HCT116 (cell line): ENCODE data around the gene ATP13A3. TPM values are rescaled to one million over a fixed set of nuclear protein-coding genes. Genes with fewer than 3 reads are reported as not detected.

Experiments used
- ATAC-seq: fragments of 200-7000 bp; cut with Tn5 transposase; 2 replicates; pipeline ENCODE4 v1.9.1; 2020; ENCODE audit warnings: mild to moderate bottlenecking, moderate library complexity
- BruUV-seq: library from RNA; stranded (reverse); fragments of 400-500 nt; replicated peaks from 2 replicates; lab custom pipeline; 2021; lab: Mats Ljungman, UMichigan
- CTCF ChIA-PET: fragments of 300-600 bp; sonication (Branson Sonifier 250); formaldehyde crosslinking; loops from one replicate; lab custom pipeline; 2021; ENCODE audit warnings: antibody characterized with exemption; lab: Charles Lee
- POLR2A ChIA-PET: fragments of 300-600, 350-600 bp; sonication (Branson Sonifier 250); formaldehyde crosslinking; loops from one replicate; lab custom pipeline; 2021; ENCODE audit warnings: antibody characterized with exemption; lab: Charles Lee
- RAD21 ChIA-PET, 2 experiments: fragments of 300-600 bp; sonication (Branson Sonifier 250); formaldehyde crosslinking; loops; one replicate each; lab custom pipeline; 2023; ENCODE audit warnings: low total read pairs in 2 of 2; ENCODE audit not compliant: uncharacterized antibody in 2 of 2, unreplicated experiment in 2 of 2, low non-redundant PET in 1 of 2; lab: Charles Lee
- DNase-seq: peaks from one replicate; pipeline ENCODE4 v3.0.0-alpha.2; 2010; ENCODE audit warnings: low read depth, low spot score
- H2AFZ ChIP-seq: fragments of 200-600 bp; shearing (Covaris generic), sonication (generic); 2 replicates; pipeline ENCODE4 v1.6.1; 2017; ENCODE audit warnings: low read depth, mixed run types, mixed read lengths, antibody characterized with exemption, low read length; ENCODE audit not compliant: poor library complexity, severe bottlenecking
- H3K27ac ChIP-seq: 2 replicates; pipeline ENCODE4 v1.5.1; 2012; ENCODE audit warnings: low read depth, low read length
- H3K27me3 ChIP-seq: fragments of 200-600 bp; sonication (generic); 2 replicates; pipeline ENCODE4 v1.6.1; 2016; ENCODE audit warnings: mixed run types, low read length, mixed read lengths; ENCODE audit not compliant: insufficient read depth
- H3K36me3 ChIP-seq, 2 experiments: fragments of 200-500 bp in 1 of 2; fragments of 200-600 bp in 1 of 2; sonication (Bioruptor generic) in 1 of 2; sonication (generic) in 1 of 2; 2 replicates each; pipeline versions ENCODE4 v1.5.1 to v1.6.1; 2014 to 2016; ENCODE audit warnings: low read length in 2 of 2, inconsistent platforms in 1 of 2, mixed read lengths in 1 of 2, mixed run types in 1 of 2; ENCODE audit not compliant: insufficient read depth in 2 of 2, control insufficient read depth in 1 of 2
- H3K4me1 ChIP-seq, 2 experiments: fragments of 200-600 bp in 1 of 2; sonication (generic) in 1 of 2; 2 replicates each; pipeline versions ENCODE4 v1.5.1 to v1.6.1; 2012 to 2017; ENCODE audit warnings: low read length in 2 of 2, inconsistent platforms in 1 of 2, mild to moderate bottlenecking in 1 of 2, mixed read lengths in 1 of 2, mixed run types in 1 of 2, moderate library complexity in 1 of 2; ENCODE audit not compliant: insufficient read depth in 2 of 2, control insufficient read depth in 1 of 2
- H3K4me2 ChIP-seq: fragments of 200-600 bp; sonication (generic); 2 replicates; pipeline ENCODE4 v1.6.1; 2017; ENCODE audit warnings: mixed run types, low read length, mixed read lengths
- H3K4me3 ChIP-seq, 2 experiments: fragments of 200-600 bp in 1 of 2; sonication (generic) in 1 of 2; replicated peaks in 1 of 2; 2 replicates each; pipeline ENCODE4 v1.5.1; 2011 to 2016; ENCODE audit warnings: low read length in 2 of 2, control low read depth in 1 of 2, low read depth in 1 of 2, mild to moderate bottlenecking in 1 of 2, mixed read lengths in 1 of 2, mixed run types in 1 of 2
- H3K79me2 ChIP-seq: fragments of 200-600 bp; sonication (generic); 2 replicates; pipeline ENCODE4 v1.6.1; 2017; ENCODE audit warnings: mild to moderate bottlenecking, mixed run types, low read length, moderate library complexity, mixed read lengths; ENCODE audit not compliant: insufficient read depth
- H3K9ac ChIP-seq: fragments of 200-600 bp; sonication (generic); 2 replicates; pipeline ENCODE4 v1.6.1; 2016; ENCODE audit warnings: low read length, mixed read lengths
- H3K9me2 ChIP-seq: fragments of 200-600 bp; sonication (generic), shearing (Covaris generic); 2 replicates; pipeline ENCODE4 v1.6.1; 2017; ENCODE audit warnings: mixed run types, mild to moderate bottlenecking, moderate library complexity; ENCODE audit not compliant: insufficient read depth
- H3K9me3 ChIP-seq, 2 experiments: fragments of 200-500 bp in 1 of 2; fragments of 200-600 bp in 1 of 2; sonication (Bioruptor generic) in 1 of 2; sonication (generic) in 1 of 2; 2 replicates each; pipeline ENCODE4 v1.6.1; 2014 to 2017; ENCODE audit warnings: low read length in 2 of 2, mixed read lengths in 2 of 2, inconsistent platforms in 1 of 2, low read depth in 1 of 2, mild to moderate bottlenecking in 1 of 2, mixed run types in 1 of 2, moderate library complexity in 1 of 2; ENCODE audit not compliant: control insufficient read depth in 1 of 2, insufficient read depth in 1 of 2
- H4K20me1 ChIP-seq: fragments of 200-600 bp; sonication (generic), shearing (Covaris generic); 2 replicates; pipeline ENCODE4 v1.6.1; 2017; ENCODE audit warnings: mixed run types, mild to moderate bottlenecking, moderate library complexity; ENCODE audit not compliant: insufficient read depth
- ELF1 ChIP-seq: IDR thresholded peaks from 2 replicates; pipeline ENCODE4 v1.6.1; 2012; ENCODE audit warnings: low read depth, borderline replicate concordance
- SIN3A ChIP-seq: IDR thresholded peaks from 2 replicates; pipeline ENCODE4 v1.6.1; 2012; ENCODE audit warnings: low read depth
- SP1 ChIP-seq: IDR thresholded peaks from 2 replicates; pipeline ENCODE4 v1.6.1; 2012; ENCODE audit warnings: low read depth
- SRF ChIP-seq: IDR thresholded peaks from 2 replicates; pipeline ENCODE4 v1.6.1; 2012; ENCODE audit warnings: low read depth
- YY1 ChIP-seq: IDR thresholded peaks from 2 replicates; pipeline ENCODE4 v1.6.1; 2011; ENCODE audit warnings: low read length, low read depth, moderate library complexity, mild to moderate bottlenecking; ENCODE audit not compliant: insufficient replicate concordance; ENCODE audit errors: extremely low read depth
- ZNF274 ChIP-seq: fragments of 200-500 bp; sonication (Bioruptor generic); IDR thresholded peaks from 2 replicates; pipeline ENCODE4 v1.6.1; 2014; ENCODE audit warnings: mild to moderate bottlenecking, low read depth, low read length, inconsistent platforms
- intact Hi-C: fragments of 100-400 bp; cut with micrococcal nuclease; formaldehyde crosslinking; loops from 2 replicates; pipeline ENCODE4 v1.10.0; 2022
- total RNA-seq: library from RNA; stranded (reverse); gene quantifications from one replicate; pipeline ENCODE4 v1.2.1, GENCODE V29; 2021; ENCODE audit not compliant: unreplicated experiment
- TF ChIP-seq, protein P1 (sequence below): IDR thresholded peaks from 2 replicates; pipeline ENCODE4 v1.6.1; 2012
- TF ChIP-seq, protein P2 (sequence below): IDR thresholded peaks from 2 replicates; pipeline ENCODE4 v1.6.1; 2011; ENCODE audit warnings: mild to moderate bottlenecking, low read length, moderate library complexity; ENCODE audit not compliant: insufficient replicate concordance; ENCODE audit errors: extremely low read depth
- TF ChIP-seq, protein P3 (sequence below), 3 experiments: fragments of 200-600 bp in 1 of 3; sonication (generic) in 1 of 3; IDR thresholded peaks in 2 of 3; conservative IDR thresholded peaks in 1 of 3; 2 replicates each; pipeline ENCODE4 v1.5.1; 2012 to 2017; ENCODE audit warnings: low read depth in 2 of 3, low read length in 2 of 3, antibody characterized with exemption in 1 of 3, borderline replicate concordance in 1 of 3, control low read depth in 1 of 3, mild to moderate bottlenecking in 1 of 3, mixed read lengths in 1 of 3, mixed run types in 1 of 3, moderate library complexity in 1 of 3; ENCODE audit not compliant: insufficient read depth in 1 of 3

The ATP13A3 gene
- total RNA-seq, 1 experiment from 2014 or later: 139 TPM

DNA sequence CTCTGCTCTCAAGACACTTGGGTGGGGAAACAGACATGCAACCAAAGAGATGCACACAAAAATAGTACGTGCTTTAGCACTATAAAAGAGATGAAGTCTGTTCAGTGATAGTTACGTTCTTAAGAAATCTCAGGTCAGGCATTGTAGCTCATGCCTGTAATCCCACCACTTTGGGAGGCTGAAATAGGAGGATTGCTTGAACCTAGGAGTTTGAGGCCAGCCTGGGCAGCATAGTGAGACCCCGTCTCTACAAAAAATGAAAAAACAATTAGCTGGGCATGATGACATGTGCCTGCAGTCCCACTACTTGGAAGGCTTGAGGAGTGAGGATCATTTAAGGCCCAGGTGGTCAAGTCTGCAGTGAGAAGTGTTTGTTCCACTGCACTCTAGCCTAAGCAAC, 52.3 kb downstream of the ATP13A3 start:
- POLR2A ChIA-PET: no interaction called here

More for the DNA sequence above, 52.3 kb downstream of the ATP13A3 start:
- Histone ChIP-seq H3K4me1 (no peaks in the 10 kb centered on the region), H3K27ac (no peak overlapping the region), H4K20me1 (peaks cover 5% of the 10 kb centered on the region; the same call in 1 of the 2 replicates), H3K9me2 (no peaks in the 10 kb centered on the region), H3K36me3 (peaks cover 61 to 69% of the 10 kb centered on the region in 2 experiments), H3K79me2 (no peaks in the 10 kb centered on the region), H3K9me3 (no peaks in the 10 kb centered on the region), H3K9ac (no peak overlapping the region), H3K4me3 (no peak overlapping the region), H3K27me3 (no peaks in the 10 kb centered on the region), H2AFZ (no peak overlapping the region), H3K4me2 (no peak overlapping the region)
- ATAC-seq: no peak
- no peak for DNase-seq
- CTCF ChIA-PET: no interaction called here
- RAD21 ChIA-PET: no interaction called here
- BruUV-seq: no TSS peak
- intact Hi-C loops: no loop called here
- TF ChIP-seq ZNF274 (no peak), ELF1 (no peak), YY1 (no peak), SIN3A (no peak), SRF (no peak), SP1 (no peak)
- TF ChIP-seq, protein P1, sequence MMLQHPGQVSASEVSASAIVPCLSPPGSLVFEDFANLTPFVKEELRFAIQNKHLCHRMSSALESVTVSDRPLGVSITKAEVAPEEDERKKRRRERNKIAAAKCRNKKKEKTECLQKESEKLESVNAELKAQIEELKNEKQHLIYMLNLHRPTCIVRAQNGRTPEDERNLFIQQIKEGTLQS: no peak
- TF ChIP-seq, protein P2, sequence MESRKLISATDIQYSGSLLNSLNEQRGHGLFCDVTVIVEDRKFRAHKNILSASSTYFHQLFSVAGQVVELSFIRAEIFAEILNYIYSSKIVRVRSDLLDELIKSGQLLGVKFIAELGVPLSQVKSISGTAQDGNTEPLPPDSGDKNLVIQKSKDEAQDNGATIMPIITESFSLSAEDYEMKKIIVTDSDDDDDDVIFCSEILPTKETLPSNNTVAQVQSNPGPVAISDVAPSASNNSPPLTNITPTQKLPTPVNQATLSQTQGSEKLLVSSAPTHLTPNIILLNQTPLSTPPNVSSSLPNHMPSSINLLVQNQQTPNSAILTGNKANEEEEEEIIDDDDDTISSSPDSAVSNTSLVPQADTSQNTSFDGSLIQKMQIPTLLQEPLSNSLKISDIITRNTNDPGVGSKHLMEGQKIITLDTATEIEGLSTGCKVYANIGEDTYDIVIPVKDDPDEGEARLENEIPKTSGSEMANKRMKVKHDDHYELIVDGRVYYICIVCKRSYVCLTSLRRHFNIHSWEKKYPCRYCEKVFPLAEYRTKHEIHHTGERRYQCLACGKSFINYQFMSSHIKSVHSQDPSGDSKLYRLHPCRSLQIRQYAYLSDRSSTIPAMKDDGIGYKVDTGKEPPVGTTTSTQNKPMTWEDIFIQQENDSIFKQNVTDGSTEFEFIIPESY: no peak
- TF ChIP-seq, protein P3, sequence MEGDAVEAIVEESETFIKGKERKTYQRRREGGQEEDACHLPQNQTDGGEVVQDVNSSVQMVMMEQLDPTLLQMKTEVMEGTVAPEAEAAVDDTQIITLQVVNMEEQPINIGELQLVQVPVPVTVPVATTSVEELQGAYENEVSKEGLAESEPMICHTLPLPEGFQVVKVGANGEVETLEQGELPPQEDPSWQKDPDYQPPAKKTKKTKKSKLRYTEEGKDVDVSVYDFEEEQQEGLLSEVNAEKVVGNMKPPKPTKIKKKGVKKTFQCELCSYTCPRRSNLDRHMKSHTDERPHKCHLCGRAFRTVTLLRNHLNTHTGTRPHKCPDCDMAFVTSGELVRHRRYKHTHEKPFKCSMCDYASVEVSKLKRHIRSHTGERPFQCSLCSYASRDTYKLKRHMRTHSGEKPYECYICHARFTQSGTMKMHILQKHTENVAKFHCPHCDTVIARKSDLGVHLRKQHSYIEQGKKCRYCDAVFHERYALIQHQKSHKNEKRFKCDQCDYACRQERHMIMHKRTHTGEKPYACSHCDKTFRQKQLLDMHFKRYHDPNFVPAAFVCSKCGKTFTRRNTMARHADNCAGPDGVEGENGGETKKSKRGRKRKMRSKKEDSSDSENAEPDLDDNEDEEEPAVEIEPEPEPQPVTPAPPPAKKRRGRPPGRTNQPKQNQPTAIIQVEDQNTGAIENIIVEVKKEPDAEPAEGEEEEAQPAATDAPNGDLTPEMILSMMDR (IDR thresholded peaks at IDR 0.05 in 2 of 3, conservative IDR thresholded peaks at IDR 0.05 in 1 of 3; ENCODE audit: borderline replicate concordance in 1 of 3, insufficient read depth in 1 of 3, low read depth in 2 of 3, low read length in 2 of 3): no peak
